ENCODE data around the gene PIGM. TPM values are rescaled to one million over a fixed set of nuclear protein-coding genes. Genes with fewer than 3 reads are reported as not detected.

The PIGM gene
- total RNA-seq, 1 donor from 2014 or later, result 2.5 TPM

- no peak for DNase-seq
- intact Hi-C loops (cut with micrococcal nuclease), result no loop called here
- H3K27ac ChIP-seq (replicated peaks), result no peak overlapping the region
- H3K27me3 ChIP-seq (ENCODE audit: low read depth), result peaks cover 8% of the 10 kb centered on the region
- TF ChIP-seq CTCF (IDR thresholded peaks at IDR 0.05; ENCODE audit: borderline replicate concordance), result no peak
- H3K4me3 ChIP-seq, result no peak overlapping the region
- no peaks in the 10 kb centered on the region for H3K9me3 ChIP-seq (replicated peaks)
- no peaks in the 10 kb centered on the region for H3K36me3 ChIP-seq
- H3K4me1 ChIP-seq, result no peaks in the 10 kb centered on the region
These were observed 51.0 kb downstream of the PIGM start for GRCh38 chr1:159980786-159981185.

GRCh38 chr1:159980076-159980475 lies 51.7 kb downstream of the PIGM start:
- no peak for TF ChIP-seq CTCF (IDR thresholded peaks at IDR 0.05; ENCODE audit: borderline replicate concordance)
- intact Hi-C loops (cut with micrococcal nuclease), result no loop called here
- H3K27me3 ChIP-seq (ENCODE audit: low read depth), result peaks cover 14% of the 10 kb centered on the region

GRCh38 chr1:159979257-159979656 lies 52.5 kb downstream of the PIGM start:
- no peaks in the 10 kb centered on the region for H3K4me1 ChIP-seq
- DNase-seq, result no peak
- no peak for TF ChIP-seq CTCF (IDR thresholded peaks at IDR 0.05; ENCODE audit: borderline replicate concordance)
- no peak overlapping the region for H3K4me3 ChIP-seq
- H3K9me3 ChIP-seq (replicated peaks), result no peaks in the 10 kb centered on the region
- intact Hi-C loops (cut with micrococcal nuclease), result no loop called here
- H3K27ac ChIP-seq (replicated peaks), result no peak overlapping the region
- H3K27me3 ChIP-seq (ENCODE audit: low read depth), result peaks cover 20% of the 10 kb centered on the region
- H3K36me3 ChIP-seq, result no peaks in the 10 kb centered on the region

More at GRCh38 chr1:159980076-159980475, 51.7 kb downstream of the PIGM start:
- Histone ChIP-seq H3K9me3 (replicated peaks) (no peaks in the 10 kb centered on the region), H3K36me3 (no peaks in the 10 kb centered on the region), H3K27ac (replicated peaks) (no peak overlapping the region), H3K4me1 (no peaks in the 10 kb centered on the region), H3K4me3 (no peak overlapping the region)
- no peak for DNase-seq

- intact Hi-C loops (cut with micrococcal nuclease), result no loop called here
- no peak overlapping the region for H3K4me3 ChIP-seq
These were observed 53.7 kb downstream of the PIGM start for GRCh38 chr1:159978107-159978398.

GRCh38 chr1:159977364-159978106 lies 54.3 kb downstream of the PIGM start:
- H3K4me3 ChIP-seq, result no peak overlapping the region
- intact Hi-C loops (cut with micrococcal nuclease), result no loop called here
- DNase-seq, result no peak
- TF ChIP-seq CTCF (IDR thresholded peaks at IDR 0.05; ENCODE audit: borderline replicate concordance), result no peak
- H3K9me3 ChIP-seq (replicated peaks), result no peaks in the 10 kb centered on the region
- peaks cover 23% of the 10 kb centered on the region for H3K27me3 ChIP-seq (ENCODE audit: low read depth)
- H3K4me1 ChIP-seq, result no peaks in the 10 kb centered on the region
- no peaks in the 10 kb centered on the region for H3K36me3 ChIP-seq
- H3K27ac ChIP-seq (replicated peaks), result no peak overlapping the region

More at GRCh38 chr1:159978107-159978398, 53.7 kb downstream of the PIGM start:
- no peak for TF ChIP-seq CTCF (IDR thresholded peaks at IDR 0.05; ENCODE audit: borderline replicate concordance)
- peaks cover 23% of the 10 kb centered on the region for H3K27me3 ChIP-seq (ENCODE audit: low read depth)
- no peak for DNase-seq
- H3K4me1 ChIP-seq, result no peaks in the 10 kb centered on the region
- no peaks in the 10 kb centered on the region for H3K9me3 ChIP-seq (replicated peaks)
- no peaks in the 10 kb centered on the region for H3K36me3 ChIP-seq
- H3K27ac ChIP-seq (replicated peaks), result no peak overlapping the region

Other genes with a start within 250 kb of the PIGM start
- 0.33 TPM for gene FCRL6, start 229.6 kb downstream of the PIGM start, total RNA-seq
- gene SLAMF8, start 205.1 kb downstream of the PIGM start, total RNA-seq, result 1.7 TPM
- gene VSIG8, start 169.3 kb downstream of the PIGM start, total RNA-seq, result not detected
- gene CFAP45, start 131.8 kb downstream of the PIGM start, total RNA-seq, result 1.1 TPM
- 110 TPM for gene TAGLN2, start 106.5 kb downstream of the PIGM start, total RNA-seq
- gene IGSF9, start 86.4 kb downstream of the PIGM start, total RNA-seq, result 0.25 TPM
- gene SLAMF9, start 77.8 kb downstream of the PIGM start, total RNA-seq, result not detected
- gene KCNJ10, start 38.2 kb upstream of the PIGM start, total RNA-seq, result not detected
- 0.05 TPM for gene KCNJ9, start 49.5 kb upstream of the PIGM start, total RNA-seq
- gene IGSF8, start 66.6 kb upstream of the PIGM start, total RNA-seq, result 18.2 TPM
- gene ATP1A2, start 83.8 kb upstream of the PIGM start, total RNA-seq, result 401 TPM
- gene ATP1A4, start 119.6 kb upstream of the PIGM start, total RNA-seq, result 0.11 TPM
- 39.2 TPM for gene CASQ1, start 158.6 kb upstream of the PIGM start, total RNA-seq
- 280 TPM for gene PEA15, start 173.4 kb upstream of the PIGM start, total RNA-seq
- 162 TPM for gene DCAF8, start 230.6 kb upstream of the PIGM start, total RNA-seq

All from left ventricle myocardium inferior (tissue), 1 donor.